DOHH2 (cell line): Measurements from ENCODE around the gene KIAA1671.

Source experiments
- CTCF ChIP-seq: fragments of 200-600 bp; sonication (generic); IDR thresholded peaks from one replicate; pipeline ENCODE4 v1.5.1; 2014; ENCODE audit warnings: antibody characterized with exemption, mild to moderate bottlenecking, low read depth, low read length; ENCODE audit not compliant: poor library complexity, severe bottlenecking
- EZH2phosphoT487 ChIP-seq: fragments of 200-600 bp; sonication (generic); IDR thresholded peaks from 2 replicates; pipeline ENCODE4 v1.6.1; 2017; ENCODE audit warnings: borderline replicate concordance, mild to moderate bottlenecking, antibody characterized with exemption, low read length, moderate library complexity, mixed read lengths

GRCh38 chr22:25216230-25216629 lies 263.7 kb downstream of the KIAA1671 start:
- TF ChIP-seq EZH2phosphoT487, result no peak
- TF ChIP-seq CTCF, result no peak
